BJ (cell line): Measurements from ENCODE around the gene ANKRD29. TPM values are rescaled to one million over a fixed set of nuclear protein-coding genes. Genes with fewer than 3 reads are reported as not detected.

Experiments
- CTCF ChIA-PET: fragments of 350-600 bp; formaldehyde crosslinking; extraction: SDS; loops from one replicate; lab custom pipeline; 2021; ENCODE audit warnings: antibody characterized with exemption, inconsistent platforms; lab: Yijun Ruan, JAX
- POLR2A ChIA-PET: fragments of 300-600 bp; sonication (Branson Sonifier 250); formaldehyde crosslinking; extraction: SDS; loops from one replicate; lab custom pipeline; 2021; ENCODE audit warnings: antibody characterized with exemption; lab: Charles Lee
- DNase-seq: peaks from one replicate; pipeline ENCODE4 v3.0.0-alpha.2; 2011; ENCODE audit warnings: low read depth
- H3K27me3 ChIP-seq: 2 replicates; pipeline ENCODE4 v1.6.0; 2011; ENCODE audit warnings: low read length; ENCODE audit not compliant: control insufficient read depth, insufficient read depth
- H3K36me3 ChIP-seq: 2 replicates; pipeline ENCODE4 v1.5.1; 2011; ENCODE audit warnings: low read length; ENCODE audit not compliant: control insufficient read depth, insufficient read depth
- H3K4me3 ChIP-seq: 2 replicates; pipeline ENCODE4 v1.5.1; 2011; ENCODE audit warnings: low read depth, mild to moderate bottlenecking, control low read depth, low read length
- polyA plus RNA-seq: library from polyadenylated mRNA; depleted of rRNA; stranded (reverse); fragments of >200 nt; gene quantifications from 2 replicates; pipeline ENCODE4 v1.2.3, GENCODE V29; 2011
- TF ChIP-seq, protein P1 (sequence below): IDR thresholded peaks from 2 replicates; pipeline ENCODE4 v1.5.1; 2011; ENCODE audit warnings: low read depth, mild to moderate bottlenecking, control low read depth, inconsistent platforms, low read length, moderate library complexity; ENCODE audit not compliant: insufficient read depth

ANKRD29 gene
- polyA plus RNA-seq, 1 experiment: 4.7 TPM

DNA sequence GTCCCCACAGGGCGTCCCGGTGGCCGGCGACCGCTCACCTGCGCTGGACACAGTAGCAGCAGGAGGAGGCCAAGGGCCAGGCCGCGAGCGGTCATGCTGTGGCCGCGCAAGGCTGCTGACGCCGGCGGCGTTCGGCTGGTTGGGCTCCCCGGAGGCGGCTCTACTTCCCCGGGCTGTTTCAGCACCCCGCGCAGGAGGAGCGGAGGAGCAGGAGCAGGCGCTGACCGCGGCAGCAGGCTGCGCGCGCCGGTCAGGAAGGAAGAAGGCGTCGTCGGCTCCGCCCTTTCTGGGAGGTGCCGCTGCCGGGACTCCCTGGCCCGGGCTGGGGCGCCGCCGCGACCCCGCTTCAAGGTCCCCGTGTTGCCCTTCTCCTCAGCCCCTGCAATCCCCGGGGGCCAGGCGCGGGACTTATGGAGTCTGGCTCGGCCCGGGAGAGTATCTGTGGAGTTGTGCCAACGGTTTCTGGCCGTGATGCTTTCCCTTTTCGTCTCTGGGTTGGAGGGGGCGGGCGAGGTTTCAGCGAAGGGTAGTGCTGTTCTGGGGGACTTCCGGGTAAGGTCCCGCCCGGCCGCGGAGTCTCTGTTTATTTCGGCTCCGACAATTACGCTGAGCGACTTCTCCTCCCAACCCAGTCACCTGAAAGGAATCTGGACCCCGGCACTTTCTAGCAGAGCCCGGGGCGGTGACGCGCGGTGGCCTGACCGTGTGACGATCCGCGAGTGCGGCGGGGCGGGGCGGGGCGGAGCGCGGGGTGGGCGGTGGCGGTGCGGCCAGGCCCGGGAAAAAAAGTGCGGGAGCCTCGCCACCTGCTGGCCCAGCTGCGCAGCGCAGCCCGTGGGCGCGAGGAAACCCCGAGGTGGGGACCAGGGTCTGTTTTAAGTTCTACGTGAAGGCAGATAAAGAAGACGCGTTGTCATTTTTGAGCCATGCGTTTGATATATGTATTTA, 76.2 kb downstream of the ANKRD29 start, which contains the start of gene NPC1:
Gene NPC1, minus strand, starts transcription at position 258 of the 948 bp plus-strand sequence. Its CDS starts 163 bp downstream, at position 95.
- Histone ChIP-seq H3K36me3 (peaks cover 1% of the 10 kb centered on the region; the same call in 1 of the 2 replicates), H3K27me3 (no peaks in the 10 kb centered on the region), H3K4me3 (peak within 1 kb of the TSS; percentile 84)
- TF ChIP-seq, protein P1, sequence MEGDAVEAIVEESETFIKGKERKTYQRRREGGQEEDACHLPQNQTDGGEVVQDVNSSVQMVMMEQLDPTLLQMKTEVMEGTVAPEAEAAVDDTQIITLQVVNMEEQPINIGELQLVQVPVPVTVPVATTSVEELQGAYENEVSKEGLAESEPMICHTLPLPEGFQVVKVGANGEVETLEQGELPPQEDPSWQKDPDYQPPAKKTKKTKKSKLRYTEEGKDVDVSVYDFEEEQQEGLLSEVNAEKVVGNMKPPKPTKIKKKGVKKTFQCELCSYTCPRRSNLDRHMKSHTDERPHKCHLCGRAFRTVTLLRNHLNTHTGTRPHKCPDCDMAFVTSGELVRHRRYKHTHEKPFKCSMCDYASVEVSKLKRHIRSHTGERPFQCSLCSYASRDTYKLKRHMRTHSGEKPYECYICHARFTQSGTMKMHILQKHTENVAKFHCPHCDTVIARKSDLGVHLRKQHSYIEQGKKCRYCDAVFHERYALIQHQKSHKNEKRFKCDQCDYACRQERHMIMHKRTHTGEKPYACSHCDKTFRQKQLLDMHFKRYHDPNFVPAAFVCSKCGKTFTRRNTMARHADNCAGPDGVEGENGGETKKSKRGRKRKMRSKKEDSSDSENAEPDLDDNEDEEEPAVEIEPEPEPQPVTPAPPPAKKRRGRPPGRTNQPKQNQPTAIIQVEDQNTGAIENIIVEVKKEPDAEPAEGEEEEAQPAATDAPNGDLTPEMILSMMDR: peak; percentile 84
- POLR2A ChIA-PET: no interaction called here
- CTCF ChIA-PET: interaction anchor here (0.5 to 3.9 kb wide), 12 partner anchors 11 to 197 kb away, joined by 3 to 14 read pairs (median 4); partner anchors contain the start of gene RMC1
- DNase-seq: peak; percentile 75

DNA sequence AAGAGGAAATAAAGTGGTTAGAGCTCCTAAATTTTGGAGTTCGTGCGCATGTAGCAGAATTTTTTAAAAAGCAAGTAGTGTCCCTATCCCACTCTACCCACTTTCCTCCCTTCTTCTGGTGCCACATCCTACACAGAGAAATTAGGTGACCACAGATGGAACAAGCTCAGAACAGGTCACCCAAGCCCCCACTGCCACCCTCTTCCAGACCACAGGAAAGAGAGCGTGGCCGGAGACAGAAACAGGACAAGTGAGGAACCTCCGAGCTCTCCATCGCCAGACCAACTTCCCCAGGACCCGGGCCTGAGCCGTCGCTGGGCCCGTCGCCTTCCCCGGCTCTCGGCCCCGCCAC, 76.8 kb downstream of the ANKRD29 start:
- peak overlapping the region; percentile 84 for H3K4me3 ChIP-seq
- no peak for DNase-seq
- H3K27me3 ChIP-seq: no peaks in the 10 kb centered on the region
- ChIA-PET CTCF (interaction anchor here (0.8 to 3.9 kb wide), 8 partner anchors 10 to 117 kb away, joined by 3 to 9 read pairs (median 4); partner anchors contain the start of gene RMC1), POLR2A (no interaction called here)
- TF ChIP-seq, protein P1: no peak
- peaks cover 1% of the 10 kb centered on the region; the same call in 1 of the 2 replicates for H3K36me3 ChIP-seq

DNA sequence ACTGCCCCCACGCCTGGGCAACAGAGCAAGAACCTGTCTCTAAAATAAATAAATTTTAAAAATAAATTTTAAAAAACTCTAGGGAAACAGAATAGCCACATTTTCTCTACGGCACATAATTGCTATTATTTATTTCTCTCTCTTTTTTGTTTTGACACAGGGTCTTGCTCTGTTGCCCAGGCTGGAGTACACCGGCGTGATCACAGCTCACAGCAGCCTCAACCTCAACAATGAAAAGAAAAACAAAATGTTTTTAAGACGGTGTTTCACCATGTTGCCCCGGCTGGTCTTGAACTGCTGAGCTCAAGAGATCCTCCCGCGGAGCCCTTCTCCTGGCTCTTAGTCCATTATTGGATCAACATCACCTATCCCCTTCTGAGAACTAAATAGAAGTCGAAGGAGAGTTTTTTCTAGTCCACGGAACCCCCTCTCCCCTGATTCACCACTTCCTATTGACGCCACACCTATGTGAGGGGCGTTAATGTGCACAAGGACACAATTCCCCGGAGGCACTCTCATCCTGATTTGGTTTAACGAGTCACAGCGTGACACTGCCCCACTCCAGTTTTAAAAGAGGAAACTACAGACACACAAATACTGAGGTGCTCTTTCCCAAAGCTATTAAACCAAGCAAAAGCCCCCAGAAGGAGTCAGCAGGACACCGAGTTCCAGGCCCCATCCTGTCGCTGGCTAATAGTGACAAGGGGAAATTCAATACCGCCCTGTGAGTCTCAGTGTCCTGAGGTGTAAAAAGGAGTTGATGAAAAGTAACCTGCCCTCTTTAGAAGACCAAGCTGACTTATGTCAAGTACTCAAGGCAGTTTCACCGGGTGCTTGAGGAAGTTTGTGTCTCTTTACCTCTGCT, 77.5 kb downstream of the ANKRD29 start:
- H3K36me3 ChIP-seq: peaks cover 1% of the 10 kb centered on the region; the same call in 1 of the 2 replicates
- H3K27me3 ChIP-seq: no peaks in the 10 kb centered on the region

DNA sequence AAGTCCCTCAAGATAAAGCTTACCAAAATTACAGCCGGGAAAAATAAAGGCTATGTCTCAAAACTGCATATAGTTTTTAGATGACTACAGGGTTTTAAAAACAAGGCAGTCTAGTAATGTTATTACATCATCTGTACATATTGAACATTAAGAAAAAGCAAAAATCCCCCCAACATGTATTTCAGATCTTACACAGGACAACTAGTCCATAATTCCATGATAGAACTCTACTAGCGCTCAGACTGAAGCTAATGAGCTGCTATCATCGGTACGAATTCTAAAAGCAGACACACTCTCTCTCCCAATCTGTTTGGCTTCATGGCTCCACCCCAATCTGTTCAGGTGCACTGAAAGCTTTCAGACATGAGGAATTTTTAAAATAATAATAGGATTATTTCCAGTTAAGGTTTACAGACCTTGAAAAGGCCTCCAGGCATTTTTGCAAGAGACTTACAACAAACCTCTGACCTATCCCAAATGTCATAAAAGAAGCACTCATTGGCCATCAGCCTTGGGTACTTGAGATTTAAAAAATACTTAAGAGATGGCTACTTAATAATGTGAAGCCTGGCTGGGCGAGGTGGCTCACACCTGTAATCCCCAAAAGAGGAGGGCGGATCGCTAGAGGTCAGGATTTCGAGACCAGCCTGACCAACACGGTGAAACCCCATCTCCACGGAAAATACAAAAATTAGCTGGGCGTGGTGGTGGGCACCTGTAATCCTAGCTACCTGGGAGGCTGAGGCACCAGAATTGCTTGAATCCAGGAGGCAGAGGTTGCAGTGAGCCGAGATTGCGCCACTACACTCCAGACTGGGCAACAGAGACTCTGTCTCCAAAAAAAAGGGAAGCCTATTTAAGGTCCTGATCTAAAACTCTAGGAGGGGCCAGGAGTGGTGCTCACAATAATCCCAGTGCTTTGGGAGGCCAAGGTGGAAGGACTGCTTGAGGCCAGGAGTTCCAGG, 78.4 kb downstream of the ANKRD29 start:
- TF ChIP-seq, protein P1: no peak
- CTCF ChIA-PET: interaction anchor here (1.2 to 2.2 kb wide), 2 partner anchors 74 to 118 kb away, joined by 5 to 6 read pairs; no protein-coding TSS in a partner anchor
- POLR2A ChIA-PET: interaction anchor here (0.6 kb wide), 1 partner anchor 111 kb away, joined by 4 read pairs; no protein-coding TSS in a partner anchor
- H3K36me3 ChIP-seq: peaks cover 1% of the 10 kb centered on the region; the same call in 1 of the 2 replicates
- no peak overlapping the region for H3K4me3 ChIP-seq
- DNase-seq: no peak
- no peaks in the 10 kb centered on the region for H3K27me3 ChIP-seq

More for the DNA sequence above, 77.5 kb downstream of the ANKRD29 start:
- TF ChIP-seq, protein P1: no peak
- DNase-seq: no peak
- ChIA-PET POLR2A (no interaction called here), CTCF (interaction anchor here (0.8 to 3.9 kb wide), 8 partner anchors 10 to 118 kb away, joined by 3 to 9 read pairs (median 4); partner anchors contain the start of gene RMC1)
- H3K4me3 ChIP-seq: peak overlapping the region; percentile 84
